SHP77 treated with DMSO at 0.1 percent for 48 hours (cell line): Measurements from ENCODE around the gene OR4A16.

Source experiments
- DNase-seq: peaks from one replicate; lab custom pipeline; 2025; lab: John Stamatoyannopoulos, UW

The OR4A16 gene

DNA sequence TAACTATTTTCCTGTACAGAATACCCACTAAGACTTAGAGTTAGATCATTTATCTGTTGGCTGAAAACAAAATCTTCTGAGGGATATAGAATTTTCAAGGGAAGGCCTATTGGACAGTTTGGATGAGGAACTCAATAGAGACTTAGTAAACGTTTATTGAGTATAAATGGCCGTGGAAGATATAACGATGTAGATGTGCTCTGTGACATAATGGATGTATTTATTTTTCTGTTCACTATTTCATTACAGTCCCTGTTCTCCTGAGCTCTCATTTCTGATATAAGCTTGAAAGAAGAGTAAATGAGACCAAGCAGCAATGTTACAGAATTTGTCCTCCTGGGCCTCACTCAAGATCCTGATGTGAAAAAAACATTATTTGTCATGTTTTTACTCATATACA lies at the start of gene OR4A16:
OR4A16 (plus strand) TSS at position 301 of the 400 bp plus-strand sequence; CDS start at position 301, 0 bp downstream.
- no peak for DNase-seq

- no peak for DNase-seq
Measured at GRCh38 chr11:55324500-55324899, 18.5 kb upstream of the OR4A16 start.

DNA sequence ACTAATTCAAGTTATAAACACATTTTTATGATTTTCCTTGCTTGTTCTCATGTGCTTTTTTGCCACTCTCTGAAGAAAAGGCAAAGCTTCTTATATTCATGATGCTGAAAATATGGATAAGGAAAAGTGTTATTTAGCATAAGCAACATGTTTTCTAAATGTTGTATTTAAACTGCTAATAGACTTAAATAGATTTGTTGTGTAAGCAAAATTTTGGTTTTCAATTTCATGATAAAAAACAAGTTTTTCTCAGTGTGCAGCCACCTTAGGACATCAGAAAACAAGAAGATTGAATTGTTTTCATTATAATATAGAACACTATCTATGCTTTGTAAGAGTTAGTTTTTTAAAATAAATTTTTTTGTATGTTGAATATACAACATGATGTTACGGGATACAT lies 2.3 kb downstream of the OR4A16 start:
- no peak for DNase-seq

GRCh38 chr11:55349032-55349431 lies 6.0 kb downstream of the OR4A16 start:
- no peak for DNase-seq

GRCh38 chr11:55357560-55358184 lies 14.7 kb downstream of the OR4A16 start:
- DNase-seq, result no peak

GRCh38 chr11:55367674-55368073 lies 24.7 kb downstream of the OR4A16 start, which contains the start of gene OR4A15:
Gene OR4A15, plus strand, starts transcription at chr11:55367974. Its CDS starts 0 bp downstream, at chr11:55367974.
- DNase-seq, result no peak
